Glutamatergic neuron (in vitro differentiated cells): ENCODE results near the gene C5orf15. TPM values are rescaled to one million over a fixed set of nuclear protein-coding genes. Genes with fewer than 3 reads are reported as not detected.

ENCODE experiments used
- DNase-seq: peaks from one replicate; pipeline ENCODE4 v3.0.0; 2022
- H3K27ac Mint-ChIP-seq: one replicate; pipeline ENCODE4 v1.8.0; 2020; ENCODE audit warnings: mild to moderate bottlenecking, mixed read lengths, inconsistent platforms; ENCODE audit not compliant: unreplicated experiment
- H3K27me3 Mint-ChIP-seq: one replicate; pipeline ENCODE4 v1.8.0; 2020; ENCODE audit warnings: mild to moderate bottlenecking, moderate library complexity, mixed read lengths, inconsistent platforms; ENCODE audit not compliant: unreplicated experiment
- H3K36me3 Mint-ChIP-seq: one replicate; pipeline ENCODE4 v1.8.0; 2020; ENCODE audit warnings: mild to moderate bottlenecking, mixed read lengths, inconsistent platforms; ENCODE audit not compliant: unreplicated experiment
- H3K4me1 Mint-ChIP-seq: one replicate; pipeline ENCODE4 v1.8.0; 2020; ENCODE audit warnings: mild to moderate bottlenecking, low read depth, mixed read lengths, inconsistent platforms; ENCODE audit not compliant: unreplicated experiment
- H3K4me3 Mint-ChIP-seq: one replicate; pipeline ENCODE4 v1.8.0; 2020; ENCODE audit warnings: mild to moderate bottlenecking, mixed read lengths, inconsistent platforms; ENCODE audit not compliant: unreplicated experiment
- H3K9me3 Mint-ChIP-seq: one replicate; pipeline ENCODE4 v1.8.0; 2020; ENCODE audit warnings: mild to moderate bottlenecking, moderate library complexity, mixed read lengths, inconsistent platforms; ENCODE audit not compliant: unreplicated experiment
- CTCF ChIP-seq: fragments of 200-600 bp; sonication (generic); IDR thresholded peaks from one replicate; pipeline ENCODE4 v1.5.0; 2021; ENCODE audit not compliant: partially characterized antibody, unreplicated experiment
- long read RNA-seq: library from polyadenylated mRNA; unstranded; transcript quantifications from one replicate; pipeline ENCODE4 v2.0.0, GENCODE V29; 2020; ENCODE audit not compliant: unreplicated experiment
- total RNA-seq: library from RNA; stranded (reverse); fragmentation: NEBNext Ultra II Directional; extraction: Animal tissue kit (Norgen Biotek cat#: 25700); gene quantifications from one replicate; pipeline ENCODE4 v1.2.1, GENCODE V29; 2021; ENCODE audit not compliant: unreplicated experiment

C5orf15 gene
- total RNA-seq: 35.7 TPM
- long read RNA-seq, transcript C5orf15-201 (3 exons, 2,358 nt): major isoform, 46 of 51 reads
- long read RNA-seq, partial matches to known transcripts: 1 of 51 reads
- long read RNA-seq, other reads (novel, unspliced or antisense): 4 of 51 reads

GRCh38 chr5:133968204-133968980 is at the start of gene C5orf15:
Gene C5orf15 (minus strand): TSS chr5:133968625. CDS start chr5:133968584, 41 bp downstream.
- Mint-ChIP-seq H3K4me1 (peaks cover 16% of the 10 kb centered on the region), H3K9me3 (peaks cover 9% of the 10 kb centered on the region), H3K36me3 (no peaks in the 10 kb centered on the region), H3K4me3 (peak within 1 kb of the TSS; percentile 98), H3K27me3 (peaks cover 12% of the 10 kb centered on the region), H3K27ac (peak within 1 kb of the TSS; percentile 96)
- peak; percentile 94 for DNase-seq
- TF ChIP-seq CTCF: no peak

DNA sequence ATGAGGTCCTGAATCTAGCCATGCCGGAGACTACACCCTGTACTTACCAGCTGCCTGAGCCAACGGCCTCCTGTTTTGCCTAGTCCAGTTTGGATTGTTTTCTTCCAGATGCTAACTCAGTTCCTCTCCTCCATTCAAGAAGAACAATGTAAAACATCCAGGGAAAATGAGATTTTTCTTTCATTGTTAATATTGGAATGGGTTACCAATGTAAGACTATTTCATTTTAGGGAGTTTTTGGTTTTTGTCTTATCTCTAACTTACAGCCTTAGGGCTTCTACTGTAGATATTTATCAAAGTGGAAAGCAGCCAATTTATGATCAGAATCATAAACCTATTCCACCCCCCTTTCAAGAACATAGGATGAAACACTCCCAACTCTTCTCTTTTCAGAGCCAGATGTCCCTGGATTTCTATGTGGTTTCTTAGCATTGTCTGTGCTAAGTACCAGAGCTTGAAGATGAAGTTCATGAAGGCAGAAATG is 39.9 kb upstream of the C5orf15 start:
- H3K4me1 Mint-ChIP-seq: peaks cover 9% of the 10 kb centered on the region
- no peaks in the 10 kb centered on the region for H3K36me3 Mint-ChIP-seq
- peak overlapping the region; percentile 20 for H3K4me3 Mint-ChIP-seq
- DNase-seq: no peak
- no peak overlapping the region for H3K27ac Mint-ChIP-seq
- peaks cover 2% of the 10 kb centered on the region for H3K27me3 Mint-ChIP-seq
- peaks cover 6% of the 10 kb centered on the region for H3K9me3 Mint-ChIP-seq
- TF ChIP-seq CTCF: no peak

- Mint-ChIP-seq H3K27ac (no peak overlapping the region), H3K4me1 (peaks cover 11% of the 10 kb centered on the region), H3K9me3 (peaks cover 6% of the 10 kb centered on the region), H3K4me3 (peak overlapping the region; percentile 20), H3K36me3 (no peaks in the 10 kb centered on the region), H3K27me3 (peaks cover 2% of the 10 kb centered on the region)
- no peak for TF ChIP-seq CTCF
- peak; percentile 31 for DNase-seq
These were observed 39.3 kb upstream of the C5orf15 start for GRCh38 chr5:134007581-134008265.

DNA sequence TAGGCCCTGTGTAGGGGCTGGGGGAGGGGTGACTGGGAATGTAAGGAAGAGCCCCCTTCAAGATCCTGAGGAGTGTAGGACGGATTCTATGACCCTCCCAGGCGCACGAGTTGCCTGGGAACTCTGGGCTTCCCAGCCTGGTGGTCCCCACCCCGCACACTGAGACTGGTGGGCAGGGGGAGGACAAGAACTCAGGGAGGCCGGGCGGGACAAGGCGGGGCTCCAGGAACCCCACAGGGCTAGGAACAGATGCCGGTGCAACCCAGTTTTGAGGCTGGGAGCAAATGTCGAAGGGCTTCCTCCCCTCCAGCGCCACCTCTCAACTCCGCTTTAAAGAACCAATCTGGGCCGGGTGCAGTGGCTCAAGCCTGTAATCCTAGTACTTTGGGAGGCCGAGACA is 37.7 kb upstream of the C5orf15 start:
- peak overlapping the region; percentile 95 for H3K27ac Mint-ChIP-seq
- DNase-seq: no peak
- H3K4me3 Mint-ChIP-seq: peak overlapping the region; percentile 95
- H3K36me3 Mint-ChIP-seq: no peaks in the 10 kb centered on the region
- TF ChIP-seq CTCF: no peak
- H3K27me3 Mint-ChIP-seq: peaks cover 3% of the 10 kb centered on the region
- H3K4me1 Mint-ChIP-seq: peaks cover 18% of the 10 kb centered on the region
- H3K9me3 Mint-ChIP-seq: peaks cover 7% of the 10 kb centered on the region
